DND-41 (cell line): ENCODE measurements around the gene ZNF845.

ENCODE experiments used
- CTCF ChIP-seq: IDR thresholded peaks from 2 replicates; pipeline ENCODE4 v1.5.1; 2012; ENCODE audit warnings: borderline replicate concordance, low read length, moderate library complexity, mild to moderate bottlenecking; ENCODE audit not compliant: poor library complexity, severe bottlenecking; ENCODE audit errors: extremely low read depth
- EZH2 ChIP-seq: IDR thresholded peaks from 3 replicates; pipeline ENCODE4 v1.6.1; 2012; ENCODE audit warnings: borderline replicate concordance, low read depth, mild to moderate bottlenecking, moderate library complexity, low read length, inconsistent platforms; ENCODE audit not compliant: severe bottlenecking

GRCh38 chr19:53285087-53285486 lies 48.5 kb upstream of the ZNF845 start:
- no peak for TF ChIP-seq CTCF
- TF ChIP-seq EZH2 = no peak
